ENCODE data around the gene TESK1. TPM values are rescaled to one million over a fixed set of nuclear protein-coding genes. Genes with fewer than 3 reads are reported as not detected.
"Not testable (repeated sequence)": the region's sequence is repeated elsewhere in the genome, so short reads cannot be mapped to it uniquely, and the experiment has no call there.

TESK1 gene
- polyA plus RNA-seq, 2 of the 4 experiments (the other 2 are of a cell fraction) = 16.5 to 33.0 TPM

DNA sequence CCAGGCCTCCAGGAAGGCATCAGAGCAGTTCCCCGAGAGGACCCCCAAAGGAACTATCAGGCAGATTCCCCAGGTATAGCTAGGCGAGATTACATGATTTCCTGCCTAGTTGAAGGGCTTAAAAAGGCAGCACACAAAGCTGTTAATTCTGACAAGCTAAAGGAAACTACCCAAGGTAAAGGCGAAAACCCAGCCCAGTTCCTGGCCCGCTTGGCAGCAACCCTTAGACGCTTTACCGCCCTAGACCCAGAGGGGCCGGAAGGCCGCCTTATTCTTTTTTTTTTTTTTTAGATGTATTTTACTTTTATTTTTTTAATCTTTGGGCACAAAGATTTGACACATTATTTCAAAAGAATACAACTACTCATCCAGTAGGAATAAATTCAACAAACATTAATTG lies 33.7 kb downstream of the TESK1 start:
- H3K4me3 ChIP-seq; POLR2A ChIA-PET; H3K9me3 ChIP-seq; H3K27ac ChIP-seq; FAIRE-seq; H3K4me1 ChIP-seq; DNase-seq (ENCODE audit: low read depth in 1 of 2, low spot score in 1 of 2); ATAC-seq; H3K4me2 ChIP-seq: not testable (repeated sequence)
- WGBS (ENCODE audit: missing lambda C conversion rate) = 90% methylated on average over 7 of the region's 8 CpGs
- CTCF ChIA-PET = interaction anchor here (0.8 to 1.6 kb wide), 4 partner anchors 9 to 91 kb away, joined by 3 to 6 read pairs (median 4); no protein-coding TSS in a partner anchor

DNA sequence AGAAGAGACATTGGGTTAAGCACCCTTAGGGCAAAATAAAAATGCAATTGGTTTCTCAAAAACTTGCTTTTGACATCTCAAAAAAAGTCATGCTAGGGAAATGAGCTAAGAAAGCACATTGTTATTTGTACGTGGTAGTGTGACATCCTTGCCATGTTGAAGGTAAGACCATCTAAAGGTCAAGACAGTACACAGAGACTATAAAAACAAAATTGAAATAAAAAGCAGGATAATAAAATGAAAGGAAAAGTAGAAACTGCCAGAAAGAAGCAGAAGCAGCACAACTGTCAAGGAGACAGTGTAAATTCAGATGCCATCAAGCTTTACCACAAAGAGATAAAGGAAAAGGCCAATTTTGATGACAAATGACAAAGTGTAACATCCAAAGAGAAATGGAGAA lies 34.2 kb downstream of the TESK1 start:
- POLR2A ChIA-PET = not testable (repeated sequence)
- peak; percentile 23 for FAIRE-seq
- CTCF ChIA-PET = interaction anchor here (0.8 to 1.6 kb wide), 5 partner anchors 8 to 90 kb away, joined by 3 to 6 read pairs (median 4); no protein-coding TSS in a partner anchor

DNA sequence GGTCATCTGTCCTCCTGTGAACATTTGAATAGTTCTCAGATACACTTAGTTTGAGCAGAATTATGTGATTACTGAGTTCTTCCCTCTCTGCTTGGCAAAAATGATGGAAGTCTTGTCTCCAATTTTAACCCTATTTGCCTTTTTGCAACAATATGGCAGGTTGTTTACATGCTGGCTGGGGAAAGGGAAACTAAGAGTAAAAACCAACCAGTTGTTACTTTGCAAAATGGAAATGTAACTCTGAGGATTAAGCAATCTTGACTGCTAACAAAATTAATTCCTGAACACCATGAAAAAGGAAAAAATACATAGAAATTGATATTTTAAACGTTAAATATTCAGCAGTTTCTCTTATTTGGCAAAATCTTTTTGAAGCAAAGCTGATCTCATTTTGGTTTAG lies 34.6 kb downstream of the TESK1 start:
- 49% methylated on average over 1 of the region's 1 CpG for WGBS (ENCODE audit: missing lambda C conversion rate)
- ATAC-seq = no peak
- no peak for DNase-seq (ENCODE audit: low read depth in 1 of 2, low spot score in 1 of 2)
- FAIRE-seq = peak; percentile 18
- Histone ChIP-seq H3K4me1 (no peaks in the 10 kb centered on the region), H3K4me2 (no peak overlapping the region), H3K27ac (no peak overlapping the region), H3K9me3 (no peaks in the 10 kb centered on the region), H3K4me3 (no peak overlapping the region)
- TF ChIP-seq, protein P1, sequence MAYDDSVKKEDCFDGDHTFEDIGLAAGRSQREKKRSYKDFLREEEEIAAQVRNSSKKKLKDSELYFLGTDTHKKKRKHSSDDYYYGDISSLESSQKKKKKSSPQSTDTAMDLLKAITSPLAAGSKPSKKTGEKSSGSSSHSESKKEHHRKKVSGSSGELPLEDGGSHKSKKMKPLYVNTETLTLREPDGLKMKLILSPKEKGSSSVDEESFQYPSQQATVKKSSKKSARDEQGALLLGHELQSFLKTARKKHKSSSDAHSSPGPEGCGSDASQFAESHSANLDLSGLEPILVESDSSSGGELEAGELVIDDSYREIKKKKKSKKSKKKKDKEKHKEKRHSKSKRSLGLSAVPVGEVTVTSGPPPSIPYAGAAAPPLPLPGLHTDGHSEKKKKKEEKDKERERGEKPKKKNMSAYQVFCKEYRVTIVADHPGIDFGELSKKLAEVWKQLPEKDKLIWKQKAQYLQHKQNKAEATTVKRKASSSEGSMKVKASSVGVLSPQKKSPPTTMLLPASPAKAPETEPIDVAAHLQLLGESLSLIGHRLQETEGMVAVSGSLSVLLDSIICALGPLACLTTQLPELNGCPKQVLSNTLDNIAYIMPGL (CRISPR knock-in tag; IDR thresholded peaks at IDR 0.05; ENCODE audit: borderline replicate concordance) = no peak
- TF ChIP-seq, protein P2, sequence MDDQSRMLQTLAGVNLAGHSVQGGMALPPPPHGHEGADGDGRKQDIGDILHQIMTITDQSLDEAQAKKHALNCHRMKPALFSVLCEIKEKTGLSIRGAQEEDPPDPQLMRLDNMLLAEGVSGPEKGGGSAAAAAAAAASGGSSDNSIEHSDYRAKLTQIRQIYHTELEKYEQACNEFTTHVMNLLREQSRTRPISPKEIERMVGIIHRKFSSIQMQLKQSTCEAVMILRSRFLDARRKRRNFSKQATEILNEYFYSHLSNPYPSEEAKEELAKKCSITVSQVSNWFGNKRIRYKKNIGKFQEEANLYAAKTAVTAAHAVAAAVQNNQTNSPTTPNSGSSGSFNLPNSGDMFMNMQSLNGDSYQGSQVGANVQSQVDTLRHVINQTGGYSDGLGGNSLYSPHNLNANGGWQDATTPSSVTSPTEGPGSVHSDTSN (IDR thresholded peaks at IDR 0.05) = no peak
- TF ChIP-seq, protein P3, sequence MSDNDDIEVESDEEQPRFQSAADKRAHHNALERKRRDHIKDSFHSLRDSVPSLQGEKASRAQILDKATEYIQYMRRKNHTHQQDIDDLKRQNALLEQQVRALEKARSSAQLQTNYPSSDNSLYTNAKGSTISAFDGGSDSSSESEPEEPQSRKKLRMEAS (IDR thresholded peaks at IDR 0.05) = no peak
- TF ChIP-seq, protein P4, sequence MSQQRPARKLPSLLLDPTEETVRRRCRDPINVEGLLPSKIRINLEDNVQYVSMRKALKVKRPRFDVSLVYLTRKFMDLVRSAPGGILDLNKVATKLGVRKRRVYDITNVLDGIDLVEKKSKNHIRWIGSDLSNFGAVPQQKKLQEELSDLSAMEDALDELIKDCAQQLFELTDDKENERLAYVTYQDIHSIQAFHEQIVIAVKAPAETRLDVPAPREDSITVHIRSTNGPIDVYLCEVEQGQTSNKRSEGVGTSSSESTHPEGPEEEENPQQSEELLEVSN (IDR thresholded peaks at IDR 0.05; ENCODE audit: borderline replicate concordance, low read depth) = no peak
- no peak for TF ChIP-seq EP300 (IDR thresholded peaks at IDR 0.05)
- ChIA-PET POLR2A (no interaction called here), CTCF (interaction anchor here (0.8 to 1.6 kb wide), 7 partner anchors 8 to 90 kb away, joined by 3 to 6 read pairs (median 4); partner anchors contain the start of gene ARHGEF39)

More for the DNA sequence above, 34.2 kb downstream of the TESK1 start:
- 97% methylated on average over 1 of the region's 1 CpG for WGBS (ENCODE audit: missing lambda C conversion rate)
- H3K9me3 ChIP-seq; H3K4me1 ChIP-seq; DNase-seq (ENCODE audit: low read depth in 1 of 2, low spot score in 1 of 2); H3K4me2 ChIP-seq; H3K4me3 ChIP-seq; ATAC-seq; H3K27ac ChIP-seq: not testable (repeated sequence)

DNA sequence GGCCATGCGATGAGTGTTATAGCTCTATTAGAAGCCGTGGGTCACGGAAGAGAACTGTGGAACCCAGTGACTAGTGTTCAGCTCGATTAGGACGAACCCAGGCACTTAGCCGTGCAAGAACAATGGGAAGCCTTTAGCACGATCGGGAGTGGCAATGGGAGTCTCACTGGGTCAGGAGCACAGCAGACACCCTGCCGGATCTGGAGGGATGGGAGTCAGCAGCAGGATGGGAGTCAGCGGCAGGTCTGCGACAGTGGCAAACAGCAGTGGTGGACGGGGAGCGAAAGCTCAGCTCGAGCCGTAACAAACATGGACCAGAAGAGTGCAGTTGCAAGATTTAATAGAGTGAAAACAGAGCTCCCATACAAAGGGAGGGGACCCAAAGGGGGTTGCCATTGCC lies 35.4 kb downstream of the TESK1 start:
- H3K4me2 ChIP-seq; FAIRE-seq; H3K4me1 ChIP-seq; H3K4me3 ChIP-seq; POLR2A ChIA-PET; H3K27ac ChIP-seq; DNase-seq (ENCODE audit: low read depth in 1 of 2, low spot score in 1 of 2); ATAC-seq; H3K9me3 ChIP-seq: not testable (repeated sequence)
- CTCF ChIA-PET = interaction anchor here (1.3 to 1.6 kb wide), 6 partner anchors 11 to 56 kb away, joined by 3 to 6 read pairs (median 4); partner anchors contain the start of genes ARHGEF39, CCDC107 and RMRP
- WGBS (ENCODE audit: missing lambda C conversion rate) = 90% methylated on average over 15 of the region's 15 CpGs

DNA sequence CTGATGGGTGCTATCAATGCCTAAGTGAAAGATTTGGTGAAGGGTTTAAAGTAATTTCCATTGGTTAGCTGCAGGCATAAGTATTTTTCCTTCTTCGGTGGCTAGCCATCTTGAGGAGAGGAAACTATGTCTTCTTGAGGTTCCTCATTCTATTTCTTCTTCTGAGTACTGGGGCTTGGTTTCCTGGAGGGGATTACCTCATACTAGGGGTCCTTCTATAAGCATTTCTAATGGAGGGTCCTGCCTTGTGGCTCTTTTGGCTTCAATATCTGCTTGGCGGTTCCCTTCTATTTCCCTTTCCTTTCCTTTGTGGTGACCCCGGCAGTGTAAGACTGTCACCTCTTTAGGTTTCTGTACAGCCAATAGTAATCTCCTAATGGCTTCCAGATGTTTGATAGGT lies 36.4 kb downstream of the TESK1 start:
- CTCF ChIA-PET = interaction anchor here (1.6 kb wide), 1 partner anchor 16 kb away, joined by 6 read pairs; the partner anchor contains the start of genes CCDC107 and RMRP
- WGBS (ENCODE audit: missing lambda C conversion rate) = 95% methylated on average over 3 of the region's 3 CpGs
- FAIRE-seq; H3K9me3 ChIP-seq; H3K27ac ChIP-seq; H3K4me3 ChIP-seq; ATAC-seq; POLR2A ChIA-PET; DNase-seq (ENCODE audit: low read depth in 1 of 2, low spot score in 1 of 2); H3K4me1 ChIP-seq; H3K4me2 ChIP-seq: not testable (repeated sequence)

DNA sequence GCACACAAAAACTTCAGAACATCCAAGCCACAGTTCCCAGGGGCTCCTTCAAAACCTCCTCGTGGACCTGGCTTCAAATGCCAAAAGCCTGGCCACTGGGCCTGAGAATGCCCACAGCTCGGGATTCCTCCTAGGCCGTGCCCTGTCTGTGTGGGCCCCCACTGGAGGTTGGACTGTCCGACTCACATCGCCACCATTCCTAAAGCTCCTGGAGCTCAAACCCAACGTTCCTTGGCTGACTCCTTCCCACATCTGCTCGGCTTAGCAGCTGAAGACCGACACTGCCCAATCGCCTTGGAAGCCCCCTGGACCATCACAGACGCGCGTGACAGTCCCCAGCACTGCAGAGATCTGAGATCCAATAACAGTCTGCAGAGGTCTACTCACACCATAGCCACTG lies 38.0 kb downstream of the TESK1 start:
- TF ChIP-seq, protein P5, sequence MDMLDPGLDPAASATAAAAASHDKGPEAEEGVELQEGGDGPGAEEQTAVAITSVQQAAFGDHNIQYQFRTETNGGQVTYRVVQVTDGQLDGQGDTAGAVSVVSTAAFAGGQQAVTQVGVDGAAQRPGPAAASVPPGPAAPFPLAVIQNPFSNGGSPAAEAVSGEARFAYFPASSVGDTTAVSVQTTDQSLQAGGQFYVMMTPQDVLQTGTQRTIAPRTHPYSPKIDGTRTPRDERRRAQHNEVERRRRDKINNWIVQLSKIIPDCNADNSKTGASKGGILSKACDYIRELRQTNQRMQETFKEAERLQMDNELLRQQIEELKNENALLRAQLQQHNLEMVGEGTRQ (IDR thresholded peaks at IDR 0.05) = no peak
- TF ChIP-seq FOSB (CRISPR knock-in tag; IDR thresholded peaks at IDR 0.05) = no peak
- Histone ChIP-seq H3K9me3 (no peaks in the 10 kb centered on the region), H3K4me1 (peaks cover 9% of the 10 kb centered on the region), H3K4me2 (no peak overlapping the region), H3K4me3 (no peak overlapping the region), H3K27ac (no peak overlapping the region)
- ChIA-PET POLR2A (interaction anchor here (0.7 kb wide), 1 partner anchor 14 kb away, joined by 5 read pairs; no protein-coding TSS in a partner anchor), CTCF (interaction anchor here (1.3 to 1.5 kb wide), 3 partner anchors 10 to 39 kb away, joined by 3 read pairs; no protein-coding TSS in a partner anchor)
- ATAC-seq (no peak), DNase-seq (ENCODE audit: low read depth in 1 of 2, low spot score in 1 of 2) (no peak), FAIRE-seq (no peak)
- 83% methylated on average over 12 of the region's 12 CpGs for WGBS (ENCODE audit: missing lambda C conversion rate)

DNA sequence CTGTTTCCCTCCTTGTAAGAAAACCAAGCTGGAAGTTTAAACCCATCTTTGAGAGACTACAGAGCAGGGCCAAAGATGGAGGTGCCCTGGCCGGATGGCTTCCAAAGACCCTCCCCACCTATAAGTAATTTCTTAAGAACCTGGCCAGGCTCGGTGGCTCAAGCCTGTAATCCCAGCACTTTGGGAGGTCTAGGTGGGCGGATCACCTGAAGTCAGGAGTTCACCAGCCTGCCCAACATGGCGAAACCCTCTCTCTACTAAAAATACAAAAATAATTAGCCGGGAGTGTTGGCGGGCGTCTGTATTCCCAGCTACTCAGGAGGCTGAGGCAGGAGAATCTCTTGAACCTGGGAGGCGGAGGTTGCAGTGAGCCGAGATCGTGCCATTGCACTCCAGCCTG lies 40.7 kb downstream of the TESK1 start:
- ChIA-PET CTCF (interaction anchor here (0.7 to 5.9 kb wide), 31 partner anchors 10 to 975 kb away, joined by 3 to 135 read pairs (median 6); partner anchors contain the start of genes ARHGEF39, CCDC107, CREB3 and GBA2), POLR2A (interaction anchor here (0.7 to 1.4 kb wide), 3 partner anchors 12 to 19 kb away, joined by 3 to 4 read pairs (median 3); partner anchors contain the start of genes ARHGEF39, CCDC107 and RMRP)
- not testable (repeated sequence) for H3K4me1 ChIP-seq; H3K9me3 ChIP-seq; ATAC-seq; FAIRE-seq; H3K4me3 ChIP-seq; DNase-seq (ENCODE audit: low read depth in 1 of 2, low spot score in 1 of 2)
- H3K27ac ChIP-seq = peak overlapping the region in 1 of 2 experiments; percentile 92; a peak in 1 of 6 replicates
- WGBS (ENCODE audit: missing lambda C conversion rate) = 90% methylated on average over 10 of the region's 10 CpGs
- H3K4me2 ChIP-seq = peak overlapping the region; percentile 100

All from A549 (cell line).